Gastroesophageal sphincter (tissue), 4 donors: ENCODE measurements around the gene ZC3H6. TPM values are rescaled to one million over a fixed set of nuclear protein-coding genes. Genes with fewer than 3 reads are reported as not detected.
"Not testable (repeated sequence)": the region's sequence is repeated elsewhere in the genome, so short reads cannot be mapped to it uniquely, and the experiment has no call there.

Experiments used
- ATAC-seq: fragments of 150-250 bp; one replicate; pipeline ENCODE4 v1.9.1; 2016; ENCODE audit warnings: mild to moderate bottlenecking, moderate library complexity
- H3K27ac ChIP-seq, 4 donors: fragments of 200-600 bp; sonication (generic) in 3 of 4; 1 replicate in 3 of 4; 2 replicates in 1 of 4; pipeline ENCODE4 v1.5.1; 2016 to 2019
- H3K27me3 ChIP-seq: fragments of 200-600 bp; sonication (generic); one replicate; pipeline ENCODE4 v1.5.1; 2019
- H3K36me3 ChIP-seq, 2 donors: fragments of 200-600 bp; sonication (generic); one replicate each; pipeline ENCODE4 v1.5.1; 2019; ENCODE audit warnings: control low read depth in 1 of 2
- H3K4me1 ChIP-seq, 3 donors: fragments of 200-600 bp; sonication (generic); 1 replicate in 2 of 3; 2 replicates in 1 of 3; pipeline ENCODE4 v1.5.1; 2016 to 2019; ENCODE audit warnings: control low read depth in 2 of 3
- H3K4me3 ChIP-seq, 2 donors: fragments of 200-600 bp; sonication (generic); one replicate each; pipeline ENCODE4 v1.5.1; 2019; ENCODE audit warnings: mild to moderate bottlenecking in 1 of 2, moderate library complexity in 1 of 2
- H3K9me3 ChIP-seq, 3 donors: fragments of 200-600 bp; sonication (generic); one replicate each; pipeline ENCODE4 v1.5.1; 2017 to 2019; ENCODE audit warnings: control low read depth in 2 of 3
- CTCF ChIP-seq, 4 experiments: fragments of 200-600 bp in 2 of 4; fragments of 450-650 bp in 2 of 4; sonication (generic) in 1 of 4; IDR thresholded peaks; one replicate each; pipeline ENCODE4 v1.5.1; 2017 to 2019; ENCODE audit warnings: antibody characterized with exemption in 4 of 4, mild to moderate bottlenecking in 2 of 4, moderate library complexity in 2 of 4
- EP300 ChIP-seq: sonication (generic); formaldehyde crosslinking; IDR thresholded peaks from one replicate; pipeline ENCODE4 v1.6.1; 2017; ENCODE audit warnings: antibody characterized with exemption, mild to moderate bottlenecking
- POLR2A ChIP-seq, 2 donors: fragments of 450-650 bp; IDR thresholded peaks; one replicate each; pipeline ENCODE4 v1.6.1; 2017; ENCODE audit warnings: antibody characterized with exemption in 2 of 2, mild to moderate bottlenecking in 2 of 2, moderate library complexity in 1 of 2
- POLR2AphosphoS5 ChIP-seq: sonication (generic); formaldehyde crosslinking; IDR thresholded peaks from one replicate; pipeline ENCODE4 v1.6.1; 2017; ENCODE audit warnings: antibody characterized with exemption
- WGBS, 2 donors: methylation state at CpG; one replicate each; pipeline ENCODE4 v1.1.5; 2018; ENCODE audit warnings: low coverage in 1 of 2; 5-methylcytosine and 5-hydroxymethylcytosine counted together
- small RNA-seq, 4 donors: library from RNA; depleted of rRNA; stranded (forward); fragments of <200 nt; gene quantifications; one replicate each; pipeline ENCODE3, GENCODE V24; 2016
- total RNA-seq, 4 donors: library from RNA; depleted of rRNA; stranded (reverse); fragments of >200 nt; gene quantifications; one replicate each; pipeline ENCODE4 v1.1.0, GENCODE V29; 2016

Gene ZC3H6
- total RNA-seq, 4 donors from 2014 or later = 13.7 to 30.7 (median 17.3) TPM

DNA sequence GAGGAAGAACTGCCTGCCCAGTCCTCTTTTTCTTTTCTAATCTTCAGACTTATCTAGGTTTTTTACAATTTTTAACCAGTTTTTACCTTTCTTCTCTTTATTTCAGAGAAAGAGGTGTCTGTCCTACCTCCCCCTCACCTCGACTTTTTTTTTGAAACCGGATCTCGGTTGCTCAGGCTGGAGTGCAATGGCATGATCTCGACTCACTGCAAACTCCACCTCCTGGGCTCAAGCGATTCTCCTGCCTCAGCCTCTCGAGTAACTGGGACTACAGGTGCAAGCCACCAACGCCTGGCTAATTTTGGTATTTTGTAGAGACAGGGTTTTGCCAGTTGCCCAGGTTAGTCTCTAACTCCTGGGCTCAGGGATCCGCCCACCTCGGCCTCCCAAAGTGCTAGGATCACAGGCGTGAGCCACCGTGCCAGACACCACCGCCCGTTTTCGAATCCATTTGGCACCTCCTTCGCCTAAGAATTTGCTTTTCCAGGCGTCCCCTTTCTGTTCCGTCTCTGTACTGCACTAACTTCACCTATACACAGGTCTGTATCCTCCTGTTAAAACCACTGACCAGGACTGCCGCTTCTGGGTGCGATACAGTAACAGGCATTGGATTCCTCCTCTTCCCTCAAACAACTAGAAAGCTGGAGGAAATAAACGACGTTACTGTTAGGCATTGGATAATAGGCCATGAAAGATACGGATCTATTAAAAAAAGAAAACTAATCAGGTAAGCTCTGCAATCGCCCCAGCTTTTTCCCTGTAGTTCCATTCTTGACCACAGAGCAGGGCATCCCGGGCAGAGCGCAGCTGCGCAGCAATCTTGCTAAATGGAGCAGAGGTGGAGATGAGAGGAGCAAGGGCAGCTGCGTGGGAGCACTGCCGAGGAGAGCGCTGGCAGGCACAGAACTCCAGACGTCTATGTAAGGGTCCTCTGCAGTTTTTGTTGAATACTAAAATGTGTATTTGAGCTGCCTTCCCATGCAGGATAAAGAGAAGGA is 69.9 kb downstream of the ZC3H6 start:
- no peak for TF ChIP-seq EP300
- no peak for TF ChIP-seq POLR2A (IDR thresholded peaks at IDR 0.05)
- TF ChIP-seq CTCF (IDR thresholded peaks at IDR 0.05) = no peak
- no peak for TF ChIP-seq POLR2AphosphoS5
- Histone ChIP-seq H3K27me3 (no peaks in the 10 kb centered on the region), H3K9me3 (no peaks in the 10 kb centered on the region), H3K4me1 (no peaks in the 10 kb centered on the region), H3K27ac (no peak overlapping the region), H3K36me3 (no peaks in the 10 kb centered on the region), H3K4me3 (no peak overlapping the region)
- ATAC-seq = no peak
- 77 to 87% methylated on average over 15 to 16 of the region's 30 CpGs for WGBS, 2 donors

GRCh38 chr2:112352292-112352691 is 76.9 kb downstream of the ZC3H6 start:
- ATAC-seq, H3K36me3 ChIP-seq, H3K9me3 ChIP-seq, H3K27me3 ChIP-seq, H3K4me1 ChIP-seq, H3K4me3 ChIP-seq, H3K27ac ChIP-seq: not testable (repeated sequence)
- WGBS, 2 donors = 83% methylated on average over 2 of the region's 2 CpGs; no CpG with 5 or more reads in 1 of the 2 donors

DNA sequence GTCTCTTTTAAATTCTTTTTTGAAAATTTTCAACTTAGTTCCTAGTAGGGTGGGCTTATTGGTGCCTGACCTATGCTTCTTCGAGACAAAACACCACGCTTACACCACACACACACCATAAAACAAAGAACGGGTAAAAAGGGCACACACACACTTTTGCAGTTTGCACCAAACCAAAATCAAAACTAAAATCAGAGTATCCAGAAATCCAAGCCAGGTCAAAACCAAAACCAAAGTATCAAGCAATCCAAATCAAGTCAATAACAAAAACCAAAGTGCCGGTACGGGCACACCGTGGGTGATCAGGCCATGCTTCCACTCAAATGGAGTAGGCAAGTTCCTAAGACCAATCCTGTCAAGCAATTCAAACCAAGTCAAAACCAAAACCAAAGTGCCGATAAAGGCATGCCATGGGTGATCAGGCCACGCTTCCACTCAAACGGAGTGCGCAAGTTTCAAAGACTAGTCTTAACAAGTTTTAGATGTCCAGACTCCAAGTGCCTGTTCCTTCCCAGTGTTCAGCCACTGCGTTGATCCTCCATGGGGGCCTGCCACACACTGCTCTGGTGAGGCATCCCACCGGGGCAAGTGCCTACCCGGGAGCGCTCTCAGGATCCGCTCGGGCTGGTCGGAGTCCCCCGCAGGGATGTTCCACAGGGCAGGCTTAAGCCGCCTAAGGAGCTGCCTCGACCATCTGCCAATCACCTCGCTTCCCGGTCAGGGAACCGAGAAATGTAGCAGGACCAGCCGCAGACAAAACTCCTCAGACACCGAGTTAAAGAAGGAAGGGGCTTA is 77.6 kb downstream of the ZC3H6 start:
- not testable (repeated sequence) for ATAC-seq, H3K36me3 ChIP-seq, H3K4me3 ChIP-seq, H3K27ac ChIP-seq, H3K27me3 ChIP-seq, H3K9me3 ChIP-seq, H3K4me1 ChIP-seq
- WGBS, 2 donors = 98 to 100% methylated on average over 3 to 6 of the region's 25 CpGs

DNA sequence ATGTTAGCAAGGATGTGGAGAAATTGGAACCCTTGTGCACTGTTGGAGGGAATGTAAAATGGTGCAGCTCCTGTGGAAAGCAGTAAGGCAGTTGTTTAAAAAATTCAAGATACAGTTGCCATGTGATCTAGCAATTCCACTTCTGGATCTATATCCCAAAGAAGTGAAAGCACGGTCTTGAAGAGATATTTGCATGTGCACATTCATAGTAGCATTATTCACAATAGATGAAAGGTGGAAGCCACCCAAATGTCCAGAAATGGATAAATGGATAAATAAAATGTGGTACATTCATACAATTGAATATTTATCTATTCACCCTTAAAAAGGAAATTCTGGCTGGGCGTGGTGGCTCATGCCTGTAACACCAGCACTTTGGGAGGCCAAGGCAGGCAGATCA is 78.9 kb downstream of the ZC3H6 start:
- not testable (repeated sequence) for H3K27ac ChIP-seq, H3K4me1 ChIP-seq, ATAC-seq, H3K27me3 ChIP-seq, H3K4me3 ChIP-seq, H3K36me3 ChIP-seq, H3K9me3 ChIP-seq
- 77 to 78% methylated on average over 1 to 2 of the region's 2 CpGs for WGBS, 2 donors

DNA sequence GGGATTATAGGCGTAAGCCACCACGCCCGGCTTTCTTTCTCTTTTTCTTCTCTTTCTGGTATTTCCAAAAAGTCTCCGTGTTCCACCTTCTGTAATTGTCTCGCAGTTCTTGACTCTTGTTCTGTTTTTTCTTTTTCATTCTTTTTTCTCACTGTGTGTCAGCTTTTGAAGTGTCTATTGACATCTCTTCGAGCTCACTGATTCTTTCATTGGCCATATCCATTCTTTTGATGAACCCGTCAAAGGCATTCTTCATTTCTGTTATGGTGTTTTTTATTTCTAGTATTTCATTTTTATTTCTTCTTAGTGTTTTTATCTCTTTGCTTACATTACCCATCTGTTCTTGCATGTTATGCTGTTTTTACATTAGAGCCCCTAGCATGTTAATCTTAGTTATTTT is 84.7 kb downstream of the ZC3H6 start:
- ATAC-seq, H3K4me3 ChIP-seq: not testable (repeated sequence)

More for the DNA sequence above, 84.7 kb downstream of the ZC3H6 start:
- not testable (repeated sequence) for H3K9me3 ChIP-seq, H3K4me1 ChIP-seq, H3K36me3 ChIP-seq, H3K27ac ChIP-seq, H3K27me3 ChIP-seq
- 94 to 100% methylated on average over 3 to 7 of the region's 7 CpGs for WGBS, 2 donors

Small RNA genes within 50 kb of the gene (small RNA-seq; reads per million reads assigned to genes)
- gene AC115115.1 = 0 reads per million in 4 donors

Other genes with a start within 250 kb of the ZC3H6 start
- gene TMEM87B, start 220.3 kb upstream of the ZC3H6 start, total RNA-seq = 10 to 100 TPM; 12.5 to 25.4 (median 22.8) TPM
- gene FBLN7, start 137.2 kb upstream of the ZC3H6 start, total RNA-seq = 1 to 10 TPM in 3 of 4 donors, not detected in 1; 1.1 to 4.2 (median 1.3) TPM
- gene ZC3H8, start 20.6 kb upstream of the ZC3H6 start, total RNA-seq = 10 to 100 TPM in 2 of 4 donors, 1 to 10 TPM in 2; 3.4 to 14.3 (median 8.5) TPM
- gene RGPD8, start 158.0 kb downstream of the ZC3H6 start, total RNA-seq = 10 to 100 TPM; 15.9 to 38.4 (median 18.3) TPM
- gene TTL, start 206.6 kb downstream of the ZC3H6 start, total RNA-seq = 10 to 100 TPM; 19.3 to 33.8 (median 24.9) TPM